GM19467 (cell line): ENCODE measurements around the gene GRK4.
A peak's percentile ranks its signal among the peaks of the same experiment; 100 is the strongest.
"Not testable (repeated sequence)": the region's sequence is repeated elsewhere in the genome, so short reads cannot be mapped to it uniquely, and the experiment has no call there.

Experiments
- ATAC-seq: cut with Tn5 transposase; IDR thresholded peaks from one replicate; pipeline ENCODE4 v1.9.1; 2021; ENCODE audit warnings: mild to moderate bottlenecking, moderate library complexity; ENCODE audit not compliant: unreplicated experiment

The GRK4 gene

GRCh38 chr4:2958446-2958845 lies 4.9 kb upstream of the GRK4 start:
- no peak for ATAC-seq

DNA sequence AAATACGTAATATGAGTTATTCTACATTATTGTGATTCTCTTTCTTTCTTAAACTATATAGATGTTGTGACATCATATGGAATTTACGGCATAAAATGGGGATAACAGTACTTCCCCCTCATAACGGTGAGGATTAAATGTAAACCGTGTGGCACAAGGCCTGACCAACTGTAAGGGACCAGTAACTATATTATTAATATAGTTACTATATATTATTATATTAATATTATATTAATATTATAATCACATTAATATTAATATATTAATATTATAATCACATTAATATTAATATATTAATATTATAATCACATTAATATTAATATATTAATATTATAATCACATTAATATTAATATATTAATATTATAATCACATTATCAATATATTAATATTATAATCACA lies 2.9 kb upstream of the GRK4 start:
- not testable (repeated sequence) for ATAC-seq

GRCh38 chr4:2961421-2961810 lies 2.0 kb upstream of the GRK4 start:
- ATAC-seq, result no peak

DNA sequence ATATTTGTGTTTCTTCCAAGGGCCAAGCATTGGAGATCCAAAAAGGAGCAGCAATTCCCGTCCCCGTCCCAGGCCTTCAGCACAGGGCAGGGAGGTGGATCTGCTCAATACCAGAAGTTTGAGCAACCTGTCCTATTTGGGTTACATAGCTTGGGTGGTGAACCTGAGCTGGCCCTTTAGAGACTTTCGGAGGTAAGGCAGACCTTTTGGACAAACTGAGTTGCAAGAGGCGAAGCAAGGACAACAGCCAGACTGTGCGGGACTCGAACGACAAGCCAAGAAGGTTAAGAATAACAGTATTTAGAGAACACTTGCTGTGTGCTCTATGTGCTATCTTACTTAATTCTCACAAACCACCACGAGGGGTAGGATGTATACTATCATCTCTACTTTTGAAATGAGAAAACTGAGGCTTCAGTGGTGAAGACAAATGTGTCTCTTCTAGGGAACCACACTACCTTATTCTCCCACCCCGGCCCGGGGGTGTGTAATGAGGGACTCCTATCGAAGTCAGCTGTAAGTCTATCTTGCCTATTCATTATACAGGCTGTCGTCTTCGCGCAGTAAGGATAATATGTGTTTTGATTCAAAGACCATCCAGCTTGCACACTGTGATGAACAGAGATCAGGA lies 1.4 kb upstream of the GRK4 start:
- no peak for ATAC-seq

- ATAC-seq, result peak; percentile 24
Measured at GRCh38 chr4:2962614-2963174, 677 bp upstream of the GRK4 start.

DNA sequence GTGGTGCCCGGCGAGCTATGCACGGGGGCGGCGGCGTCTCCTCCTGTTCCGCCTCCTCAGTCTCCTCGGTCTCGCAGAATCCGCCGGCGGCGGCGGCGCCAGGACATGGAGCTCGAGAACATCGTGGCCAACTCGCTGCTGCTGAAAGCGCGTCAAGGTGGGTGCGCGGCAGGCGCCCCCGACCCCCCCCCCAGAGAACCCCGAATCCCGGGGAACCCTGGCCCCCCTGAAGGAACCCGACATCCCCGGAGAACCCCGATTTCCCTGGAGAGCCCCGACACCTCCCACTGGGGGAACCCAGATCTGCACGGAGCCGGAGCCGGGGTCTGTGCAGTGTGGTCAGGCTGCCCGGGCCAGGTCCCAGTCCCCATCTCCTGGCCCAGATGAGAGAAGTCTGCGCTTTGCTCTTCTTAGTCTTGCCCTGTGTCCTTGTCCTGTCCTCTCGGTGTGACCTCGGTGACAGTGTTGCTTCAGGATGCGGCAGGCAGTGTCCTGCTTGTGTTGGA lies 648 bp downstream of the GRK4 start:
- peak; percentile 6 for ATAC-seq

GRCh38 chr4:2964706-2965258 lies 1.4 kb downstream of the GRK4 start:
- ATAC-seq, result no peak

DNA sequence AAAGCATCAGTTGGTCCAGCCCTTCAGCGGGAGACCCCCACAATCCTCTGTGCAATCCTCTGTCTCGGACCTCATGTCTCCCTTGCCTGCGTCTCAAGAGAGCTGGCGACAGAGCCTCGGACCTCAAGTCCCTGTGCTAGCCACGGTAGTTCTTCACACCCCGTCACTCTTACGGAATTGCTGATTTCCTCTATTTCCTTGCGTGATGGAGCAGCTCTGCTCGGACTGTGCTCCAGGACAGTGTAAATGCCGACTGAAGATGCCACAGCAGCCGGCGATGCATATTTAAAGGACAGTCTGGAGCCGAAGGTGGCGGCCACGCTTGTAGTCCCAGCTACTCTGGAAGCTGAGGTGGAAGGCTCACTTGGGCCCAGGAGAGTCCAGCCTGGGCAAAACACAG lies 1.9 kb downstream of the GRK4 start:
- no peak for ATAC-seq

GRCh38 chr4:2968381-2968780 lies 5.0 kb downstream of the GRK4 start:
- ATAC-seq, result no peak

GRCh38 chr4:2971275-2971674 lies 7.9 kb downstream of the GRK4 start:
- no peak for ATAC-seq

- ATAC-seq, result no peak
Measured at GRCh38 chr4:2977211-2978088, 14.1 kb downstream of the GRK4 start.

DNA sequence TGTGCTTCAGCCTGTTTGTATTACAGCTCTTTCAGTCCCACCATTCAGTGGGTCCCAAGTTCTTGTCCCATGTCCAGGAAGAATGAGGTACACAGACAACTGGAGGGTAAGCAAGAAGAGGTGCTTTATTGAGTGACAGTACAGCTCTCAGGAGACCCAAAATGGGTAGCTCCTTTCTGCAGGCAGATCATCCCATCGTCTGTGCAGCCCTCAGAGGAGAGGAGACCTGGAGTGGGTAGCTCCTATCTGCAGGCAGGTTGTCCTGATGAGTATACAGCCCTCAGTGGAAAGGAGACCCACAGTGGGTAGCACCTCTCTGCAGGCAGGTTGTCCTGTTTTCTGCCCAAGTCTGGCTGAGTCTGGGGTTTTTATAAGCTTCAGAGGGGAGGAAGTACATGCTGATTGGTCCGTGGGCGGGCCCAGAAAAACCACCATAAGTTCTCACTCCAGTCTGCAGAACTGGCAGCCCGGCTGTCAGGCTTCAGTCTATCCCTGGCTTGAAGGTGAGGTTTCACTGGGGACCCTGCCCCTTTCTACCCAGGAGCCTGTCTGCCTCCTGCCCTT lies 18.0 kb downstream of the GRK4 start:
- no peak for ATAC-seq

GRCh38 chr4:2982012-2982411 lies 18.6 kb downstream of the GRK4 start:
- no peak for ATAC-seq

GRCh38 chr4:2983715-2984114 lies 20.3 kb downstream of the GRK4 start:
- ATAC-seq, result not testable (repeated sequence)

GRCh38 chr4:2991243-2991642 lies 27.9 kb downstream of the GRK4 start:
- ATAC-seq, result no peak

DNA sequence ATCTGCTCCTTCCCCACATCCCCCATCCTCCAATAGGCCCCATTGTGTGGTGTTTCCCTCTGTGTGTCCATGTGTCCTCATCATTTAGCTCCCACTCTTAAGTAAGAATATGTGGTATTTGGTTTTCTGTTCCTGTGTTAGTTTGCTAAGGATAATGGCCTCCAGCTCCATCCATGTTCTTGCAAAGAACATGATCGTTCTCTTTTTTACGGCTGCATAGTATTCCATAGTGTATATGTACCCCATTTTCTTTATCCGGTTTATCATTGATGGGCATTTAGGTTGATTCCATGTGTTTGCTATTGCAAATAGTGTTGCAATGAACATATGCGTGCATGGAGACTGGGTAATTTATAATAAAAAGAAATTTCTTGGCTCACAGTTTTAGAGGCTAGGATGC lies 31.5 kb downstream of the GRK4 start:
- no peak for ATAC-seq

DNA sequence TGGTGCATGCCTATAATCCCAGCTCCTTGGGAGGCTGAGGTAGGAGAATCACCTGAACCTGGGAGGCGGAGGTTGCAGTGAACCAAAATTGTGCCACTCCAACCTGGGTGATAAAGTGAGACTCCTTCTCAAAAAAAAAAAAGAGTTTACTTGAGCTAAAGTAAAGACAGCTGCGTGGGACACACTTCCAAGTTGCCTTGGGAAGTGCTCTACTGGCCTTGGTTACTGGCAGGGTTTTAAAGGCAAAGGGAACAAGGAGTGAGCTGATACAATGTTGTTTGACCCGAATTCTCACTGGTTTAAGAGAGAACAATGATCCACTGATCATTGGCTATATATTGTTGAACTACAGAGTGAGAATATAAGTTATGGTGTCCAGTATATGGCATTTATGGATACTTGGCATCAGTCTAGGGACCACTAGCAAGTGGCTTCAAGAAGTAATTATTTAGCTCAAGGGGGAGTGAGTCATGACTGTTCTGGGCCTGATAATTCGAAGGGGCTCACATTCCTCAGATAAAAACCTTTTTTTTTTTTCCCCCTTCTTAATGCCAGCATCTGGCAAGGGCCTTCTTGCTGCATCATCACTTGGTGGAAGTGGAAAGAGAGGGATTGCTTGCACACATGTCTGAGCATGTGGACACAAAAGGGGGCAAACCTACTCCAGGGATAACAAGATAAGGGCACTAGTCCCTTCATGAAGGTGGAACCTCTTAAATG lies 32.3 kb downstream of the GRK4 start:
- no peak for ATAC-seq

DNA sequence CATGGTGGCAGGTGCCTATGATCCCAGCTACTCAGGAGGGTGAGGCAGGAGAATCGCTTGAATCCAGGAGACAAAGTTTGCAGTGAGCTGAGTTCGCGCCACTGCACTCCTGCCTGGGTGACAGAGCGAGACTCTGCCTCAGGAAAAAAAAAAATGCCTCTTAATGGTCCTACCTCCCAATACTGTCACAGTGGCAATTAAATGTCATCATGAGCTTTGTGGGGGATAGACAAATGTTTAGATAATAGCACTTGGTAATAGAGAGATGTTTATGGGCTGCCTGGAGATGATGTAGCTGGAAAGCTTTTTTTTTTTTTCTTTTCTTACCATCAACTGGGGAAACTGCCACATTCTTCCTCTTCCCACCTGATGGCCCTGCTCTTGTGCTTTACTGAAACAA lies 33.0 kb downstream of the GRK4 start:
- no peak for ATAC-seq

DNA sequence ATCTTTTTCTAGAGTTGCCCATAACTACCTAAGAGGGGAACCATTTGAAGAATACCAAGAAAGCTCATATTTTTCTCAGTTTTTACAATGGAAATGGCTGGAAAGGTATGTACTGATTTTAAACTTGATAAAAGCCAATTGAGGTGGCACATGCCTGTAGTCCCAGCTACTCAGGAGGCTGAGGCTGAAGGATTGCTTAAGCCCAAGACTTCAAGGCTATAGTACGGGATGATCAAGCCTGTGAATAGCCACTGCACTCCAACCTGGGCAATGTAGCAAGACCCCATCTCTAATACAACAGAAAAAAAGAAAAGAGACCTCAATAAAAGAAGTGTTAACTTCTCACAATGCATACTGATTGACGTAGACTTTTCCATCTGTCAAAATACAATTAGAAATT lies 44.4 kb downstream of the GRK4 start:
- ATAC-seq, result no peak

DNA sequence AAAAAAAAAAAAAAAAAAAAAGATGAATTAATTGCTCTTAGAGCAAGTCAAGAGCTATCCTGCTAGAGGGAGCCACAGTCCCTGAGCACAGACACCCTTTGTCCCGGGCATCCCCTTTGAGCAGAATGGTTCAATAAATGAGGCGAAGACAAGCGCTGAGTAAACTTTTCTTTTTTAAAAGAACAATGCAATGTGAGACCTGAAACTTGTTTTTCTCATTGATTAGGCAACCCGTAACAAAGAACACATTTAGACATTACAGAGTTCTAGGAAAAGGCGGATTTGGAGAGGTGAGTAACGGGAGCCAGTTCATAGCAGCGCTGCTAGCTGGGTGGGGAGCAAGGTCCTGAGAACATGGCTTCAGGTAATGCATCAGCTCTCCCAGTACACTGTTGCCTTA lies 46.1 kb downstream of the GRK4 start:
- no peak for ATAC-seq

DNA sequence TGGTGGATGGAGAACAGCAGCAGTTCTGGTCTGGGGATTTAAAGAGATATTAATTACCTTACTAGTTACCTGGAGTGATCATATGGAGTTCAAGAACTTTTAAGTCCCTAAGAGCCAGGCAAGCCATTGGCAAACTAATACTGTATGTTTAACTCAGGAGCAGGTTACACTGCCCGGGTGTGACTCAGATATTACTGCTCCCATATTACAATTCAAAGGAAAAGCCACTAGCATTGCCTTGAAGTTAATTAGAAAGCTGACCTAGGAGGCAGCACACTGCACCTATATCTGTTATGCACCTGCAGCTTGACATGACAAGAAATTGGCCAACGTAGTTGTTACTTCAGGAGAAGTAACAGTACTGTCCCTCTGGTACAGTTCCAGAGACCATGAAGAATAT lies 47.2 kb downstream of the GRK4 start:
- no peak for ATAC-seq
